Adipocyte (in vitro differentiated cells): ENCODE data around the gene DUSP11.

ENCODE experiments used
- DNase-seq: peaks from one replicate; pipeline ENCODE4 v3.0.0-alpha.2; 2015; ENCODE audit warnings: low read depth
- H3K27me3 ChIP-seq: replicated peaks from 2 replicates; pipeline ENCODE4 v1.7.0; 2013; ENCODE audit warnings: mild to moderate bottlenecking, low read length, moderate library complexity; ENCODE audit not compliant: control insufficient read depth, insufficient read depth
- H3K36me3 ChIP-seq: 2 replicates; pipeline ENCODE4 v1.7.0; 2013; ENCODE audit warnings: low read length, mild to moderate bottlenecking, moderate library complexity; ENCODE audit not compliant: control insufficient read depth, insufficient read depth, severe bottlenecking
- H3K4me1 ChIP-seq: 2 replicates; pipeline ENCODE4 v1.7.0; 2013; ENCODE audit warnings: mild to moderate bottlenecking, low read length, moderate library complexity; ENCODE audit not compliant: control insufficient read depth, insufficient read depth
- H3K4me3 ChIP-seq: 2 replicates; pipeline ENCODE4 v1.7.0; 2013; ENCODE audit warnings: mild to moderate bottlenecking, low read length, moderate library complexity
- H3K9ac ChIP-seq: 2 replicates; pipeline ENCODE4 v1.7.0; 2013; ENCODE audit warnings: mild to moderate bottlenecking, low read length, moderate library complexity
- H3K9me3 ChIP-seq: 2 replicates; pipeline ENCODE4 v1.7.0; 2013; ENCODE audit warnings: mild to moderate bottlenecking, low read length, moderate library complexity; ENCODE audit not compliant: control insufficient read depth

Gene DUSP11

DNA sequence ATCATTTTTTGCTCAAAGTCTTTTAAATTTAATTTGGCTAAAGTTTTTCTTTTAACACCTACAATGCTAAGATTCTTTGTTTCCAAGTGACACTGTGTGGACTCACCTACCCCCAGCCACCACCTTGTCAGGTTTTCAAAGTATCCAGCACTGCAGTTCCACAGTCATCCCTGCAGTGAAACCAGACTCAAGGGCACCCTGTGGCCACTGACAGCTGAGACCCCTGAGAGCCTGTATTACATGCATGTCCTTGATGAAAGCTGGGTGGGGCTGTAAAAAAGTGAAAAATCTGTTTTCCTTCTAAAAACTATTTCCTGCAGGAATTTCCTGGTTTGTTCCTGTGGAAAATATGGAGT, 62.7 kb downstream of the DUSP11 start:
- Histone ChIP-seq H3K4me3 (no peak overlapping the region), H3K4me1 (no peaks in the 10 kb centered on the region), H3K9me3 (peaks cover 41% of the 10 kb centered on the region), H3K9ac (no peak overlapping the region), H3K36me3 (no peaks in the 10 kb centered on the region), H3K27me3 (no peaks in the 10 kb centered on the region)
- no peak for DNase-seq

DNA sequence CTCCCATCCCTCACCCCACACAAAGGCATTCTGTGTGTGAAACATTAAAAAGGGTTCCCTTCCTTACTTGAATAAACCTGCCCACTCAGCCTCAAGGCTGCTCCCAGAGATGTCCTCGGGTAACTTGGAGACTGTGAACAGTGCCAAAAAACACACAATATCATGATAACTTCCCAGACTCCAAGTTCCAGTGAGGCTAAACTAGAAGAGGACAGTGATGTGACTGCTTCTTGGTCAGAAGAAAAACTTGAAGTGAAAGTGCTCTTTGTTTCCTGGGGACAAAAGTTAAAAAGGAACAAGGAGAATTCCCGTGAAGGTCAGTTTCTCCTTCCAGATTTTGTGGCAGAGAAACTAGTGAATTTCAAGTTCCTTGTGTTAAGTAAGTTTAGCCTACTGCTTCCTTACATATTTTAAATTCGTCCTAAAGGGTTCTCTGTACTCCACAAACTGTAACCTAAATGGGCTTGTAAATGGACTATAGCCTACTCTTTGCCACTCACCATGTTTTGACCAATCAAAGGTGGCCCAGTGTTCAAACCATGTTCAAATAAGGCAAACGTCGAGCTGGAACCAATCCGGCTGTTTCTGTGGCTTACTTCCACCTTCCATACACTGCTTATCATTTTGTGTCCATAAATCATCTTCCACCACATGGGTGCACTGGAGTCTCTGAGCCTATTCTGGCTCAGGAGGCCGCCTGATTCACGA, 63.2 kb downstream of the DUSP11 start:
- Histone ChIP-seq H3K9me3 (peaks cover 46% of the 10 kb centered on the region), H3K36me3 (no peaks in the 10 kb centered on the region), H3K9ac (no peak overlapping the region), H3K27me3 (peaks cover under 1% of the 10 kb centered on the region), H3K4me3 (peak overlapping the region; percentile 18), H3K4me1 (no peaks in the 10 kb centered on the region)
- DNase-seq: no peak

- peaks cover 9% of the 10 kb centered on the region for H3K27me3 ChIP-seq
- peaks cover 60% of the 10 kb centered on the region for H3K9me3 ChIP-seq
- no peaks in the 10 kb centered on the region for H3K36me3 ChIP-seq
- DNase-seq: no peak
- no peaks in the 10 kb centered on the region for H3K4me1 ChIP-seq
- no peak overlapping the region for H3K9ac ChIP-seq
- H3K4me3 ChIP-seq: no peak overlapping the region
These were observed 65.8 kb downstream of the DUSP11 start for GRCh38 chr2:73714091-73714490.
